MM.1S (cell line): ENCODE data around the gene FRS3.

Experiments used
- DNase-seq: peaks from one replicate; pipeline ENCODE4 v3.0.0-alpha.2; 2015
- H2AFZ ChIP-seq: fragments of 300-600 bp; sonication (generic); 2 replicates; pipeline ENCODE4 v1.6.0; 2016; ENCODE audit warnings: antibody characterized with exemption, low read length
- H3F3A ChIP-seq: fragments of 300-600 bp; sonication (generic); 2 replicates; pipeline ENCODE4 v1.6.1; 2016; ENCODE audit warnings: mild to moderate bottlenecking, antibody characterized with exemption, low read length, moderate library complexity, mixed read lengths; ENCODE audit not compliant: insufficient read depth
- H3K27ac ChIP-seq: fragments of 300-600 bp; sonication (generic); 2 replicates; pipeline ENCODE4 v1.5.1; 2016; ENCODE audit warnings: mild to moderate bottlenecking, low read length
- H3K27me3 ChIP-seq: fragments of 300-600 bp; sonication (generic); replicated peaks from 2 replicates; pipeline ENCODE4 v1.6.0; 2016; ENCODE audit warnings: low read length; ENCODE audit not compliant: insufficient read depth
- H3K36me3 ChIP-seq: fragments of 300-600 bp; sonication (generic); replicated peaks from 2 replicates; pipeline ENCODE4 v1.6.1; 2016; ENCODE audit warnings: mild to moderate bottlenecking, low read length, mixed read lengths; ENCODE audit not compliant: insufficient read depth
- H3K4me1 ChIP-seq: fragments of 300-600 bp; sonication (generic); 2 replicates; pipeline ENCODE4 v1.6.1; 2016; ENCODE audit warnings: low read length, mixed read lengths
- H3K4me2 ChIP-seq: fragments of 300-600 bp; sonication (generic); 2 replicates; pipeline ENCODE4 v1.6.0; 2016; ENCODE audit warnings: low read depth, low read length
- H3K4me3 ChIP-seq: fragments of 300-600 bp; sonication (generic); 2 replicates; pipeline ENCODE4 v1.5.1; 2016; ENCODE audit warnings: low read length, mixed read lengths
- H3K79me2 ChIP-seq: fragments of 300-600 bp; sonication (generic); 2 replicates; pipeline ENCODE4 v1.6.1; 2016; ENCODE audit warnings: mixed run types, low read length, mixed read lengths
- H3K9ac ChIP-seq: fragments of 300-600 bp; sonication (generic); 2 replicates; pipeline ENCODE4 v1.6.1; 2016; ENCODE audit warnings: low read length, mixed read lengths
- H3K9me2 ChIP-seq: fragments of 300-600 bp; sonication (generic); replicated peaks from 2 replicates; pipeline ENCODE4 v1.6.1; 2016; ENCODE audit warnings: mild to moderate bottlenecking, low read length, mixed read lengths; ENCODE audit not compliant: insufficient read depth
- H3K9me3 ChIP-seq: fragments of 300-600 bp; sonication (generic); replicated peaks from 2 replicates; pipeline ENCODE4 v1.6.1; 2016; ENCODE audit warnings: mild to moderate bottlenecking, low read length, mixed read lengths; ENCODE audit not compliant: insufficient read depth
- H4K20me1 ChIP-seq: fragments of 300-600 bp; sonication (generic); 2 replicates; pipeline ENCODE4 v1.6.1; 2016; ENCODE audit warnings: mild to moderate bottlenecking, low read length, moderate library complexity, mixed read lengths; ENCODE audit not compliant: insufficient read depth
- EZH2 ChIP-seq: fragments of 300-600 bp; sonication (generic); optimal IDR thresholded peaks from 2 replicates; pipeline ENCODE3; 2017; ENCODE audit warnings: low read depth, mild to moderate bottlenecking, antibody characterized with exemption, low read length, mixed read lengths
- EZH2phosphoT487 ChIP-seq: fragments of 300-600 bp; sonication (generic); IDR thresholded peaks from 2 replicates; pipeline ENCODE4 v1.6.1; 2018; ENCODE audit warnings: antibody characterized with exemption, low read length
- TF ChIP-seq, protein P1 (sequence below): fragments of 300-600 bp; sonication (generic); IDR thresholded peaks from 2 replicates; pipeline ENCODE4 v1.5.1; 2016; ENCODE audit warnings: antibody characterized with exemption, low read length, mixed read lengths

The FRS3 gene

DNA sequence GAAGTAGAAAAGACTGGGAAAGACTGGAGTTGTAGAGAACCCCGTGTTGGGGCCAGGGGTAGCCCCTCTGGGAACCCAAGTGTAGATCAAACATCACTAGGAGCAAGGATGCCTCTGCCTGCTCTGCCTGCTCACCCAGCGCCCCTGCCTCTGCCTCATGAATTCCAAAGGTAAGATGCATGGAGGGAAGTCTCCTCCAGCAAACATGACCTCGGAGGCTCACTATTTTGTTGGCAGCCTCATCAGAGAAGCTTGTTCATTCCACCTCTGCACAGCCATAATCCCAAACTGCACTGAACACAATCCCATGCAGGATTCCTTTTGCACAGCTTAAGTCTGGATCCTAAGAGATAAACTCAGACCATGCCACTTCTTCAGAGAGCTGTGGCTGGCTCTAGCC lies 4.9 kb downstream of the FRS3 start:
- Histone ChIP-seq H4K20me1 (no peaks in the 10 kb centered on the region), H3K4me2 (no peak overlapping the region), H3K79me2 (no peaks in the 10 kb centered on the region), H3K27me3 (no peaks in the 10 kb centered on the region), H3K9ac (no peak overlapping the region), H3K9me2 (no peaks in the 10 kb centered on the region), H3K4me1 (peaks cover 5% of the 10 kb centered on the region; the same call in 1 of the 2 replicates), H3K27ac (no peak overlapping the region), H3K36me3 (no peaks in the 10 kb centered on the region), H3K9me3 (no peaks in the 10 kb centered on the region), H2AFZ (no peak overlapping the region), H3K4me3 (no peak overlapping the region), H3F3A (no peaks in the 10 kb centered on the region)
- TF ChIP-seq, protein P1, sequence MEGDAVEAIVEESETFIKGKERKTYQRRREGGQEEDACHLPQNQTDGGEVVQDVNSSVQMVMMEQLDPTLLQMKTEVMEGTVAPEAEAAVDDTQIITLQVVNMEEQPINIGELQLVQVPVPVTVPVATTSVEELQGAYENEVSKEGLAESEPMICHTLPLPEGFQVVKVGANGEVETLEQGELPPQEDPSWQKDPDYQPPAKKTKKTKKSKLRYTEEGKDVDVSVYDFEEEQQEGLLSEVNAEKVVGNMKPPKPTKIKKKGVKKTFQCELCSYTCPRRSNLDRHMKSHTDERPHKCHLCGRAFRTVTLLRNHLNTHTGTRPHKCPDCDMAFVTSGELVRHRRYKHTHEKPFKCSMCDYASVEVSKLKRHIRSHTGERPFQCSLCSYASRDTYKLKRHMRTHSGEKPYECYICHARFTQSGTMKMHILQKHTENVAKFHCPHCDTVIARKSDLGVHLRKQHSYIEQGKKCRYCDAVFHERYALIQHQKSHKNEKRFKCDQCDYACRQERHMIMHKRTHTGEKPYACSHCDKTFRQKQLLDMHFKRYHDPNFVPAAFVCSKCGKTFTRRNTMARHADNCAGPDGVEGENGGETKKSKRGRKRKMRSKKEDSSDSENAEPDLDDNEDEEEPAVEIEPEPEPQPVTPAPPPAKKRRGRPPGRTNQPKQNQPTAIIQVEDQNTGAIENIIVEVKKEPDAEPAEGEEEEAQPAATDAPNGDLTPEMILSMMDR, result no peak
- no peak for TF ChIP-seq EZH2
- DNase-seq, result no peak

DNA sequence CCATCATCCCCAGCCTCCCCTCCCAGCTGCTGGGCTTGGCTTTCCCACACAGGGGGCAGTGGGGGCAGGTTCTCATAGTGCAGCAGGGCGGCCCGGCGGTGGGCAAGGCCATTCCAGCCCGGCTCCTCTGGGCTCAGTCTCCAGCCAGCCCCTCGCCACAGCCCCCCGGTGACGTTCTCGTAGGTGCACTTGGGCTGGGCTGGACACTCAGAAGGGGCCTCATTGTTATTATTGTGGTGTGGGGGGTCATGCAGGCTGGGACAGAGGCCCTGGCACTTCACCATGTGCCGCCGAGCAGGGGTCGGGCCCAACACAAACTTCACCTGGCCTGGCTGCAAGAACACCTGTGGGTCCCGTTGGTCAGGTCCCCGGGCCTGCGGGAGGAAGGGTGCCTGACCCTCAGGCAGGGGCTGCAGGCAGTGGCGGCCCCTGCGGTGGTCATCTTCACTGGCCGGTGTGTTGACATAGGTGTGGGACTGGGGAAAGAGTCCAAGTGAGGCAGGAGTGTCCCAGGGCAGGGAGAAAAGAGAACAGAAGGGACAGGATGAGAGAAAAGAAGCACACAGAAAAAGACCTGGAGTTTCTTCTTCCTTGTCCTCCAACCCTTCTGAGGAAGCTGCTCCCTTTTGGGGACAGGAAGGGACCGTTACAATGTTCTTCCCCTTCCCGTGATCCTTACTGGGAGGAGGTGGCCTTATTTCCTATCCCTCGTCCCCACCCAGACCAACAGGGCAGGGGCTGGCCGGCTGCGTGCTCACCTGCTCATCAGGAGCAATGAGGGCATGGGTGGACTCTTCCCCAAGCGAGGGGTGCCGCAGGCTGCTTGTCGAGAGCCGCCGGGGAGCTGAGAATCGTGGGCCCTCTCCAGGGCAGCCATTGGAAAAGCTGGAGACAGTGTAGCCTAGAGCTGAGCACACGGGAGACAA lies 8.4 kb downstream of the FRS3 start:
- Histone ChIP-seq H3K27me3 (no peaks in the 10 kb centered on the region), H3K4me1 (peaks cover 14% of the 10 kb centered on the region), H3K4me2 (no peak overlapping the region), H3K36me3 (no peaks in the 10 kb centered on the region), H3F3A (no peaks in the 10 kb centered on the region), H3K9me2 (no peaks in the 10 kb centered on the region), H3K4me3 (no peak overlapping the region), H4K20me1 (no peaks in the 10 kb centered on the region), H3K27ac (no peak overlapping the region), H3K79me2 (no peaks in the 10 kb centered on the region), H2AFZ (no peak overlapping the region), H3K9me3 (no peaks in the 10 kb centered on the region), H3K9ac (no peak overlapping the region)
- DNase-seq, result no peak
- TF ChIP-seq, protein P1, result no peak
- TF ChIP-seq EZH2, result no peak
- TF ChIP-seq EZH2phosphoT487, result no peak

DNA sequence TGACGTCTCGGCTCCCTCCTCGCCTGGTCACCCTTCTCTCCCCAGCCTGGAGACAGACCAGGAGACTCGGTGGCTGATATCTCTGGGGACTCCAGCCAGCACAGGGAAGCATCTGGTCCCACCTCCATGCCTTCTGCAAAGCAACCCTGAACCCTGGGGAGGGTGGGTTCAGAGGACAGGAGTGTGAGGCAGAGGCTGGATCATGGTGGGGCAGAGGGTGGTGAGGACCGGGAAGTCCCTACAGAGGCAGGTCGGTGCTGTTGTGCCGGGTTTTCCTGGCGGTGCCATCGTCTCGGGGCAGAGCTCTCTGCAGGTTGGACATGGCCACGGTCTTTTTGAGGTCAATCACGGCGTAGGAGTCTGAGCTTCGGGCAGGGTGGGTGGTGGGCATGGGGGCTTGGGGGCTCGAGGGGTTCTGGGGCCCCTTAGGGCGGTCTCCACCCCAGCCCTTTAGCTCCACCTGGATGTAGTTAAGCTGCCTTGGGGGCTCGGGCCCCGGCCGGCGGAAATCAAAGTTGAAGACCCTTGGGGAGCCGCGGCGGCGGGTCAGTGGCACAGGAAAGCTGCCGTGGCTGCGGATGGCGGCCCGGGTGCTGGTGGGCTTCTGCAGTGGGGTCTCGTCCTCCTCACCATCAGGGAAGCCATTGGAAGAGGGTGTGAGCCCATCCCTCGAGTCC lies 9.2 kb downstream of the FRS3 start:
- no peak for DNase-seq
- no peaks in the 10 kb centered on the region for H3K9me2 ChIP-seq
- H2AFZ ChIP-seq, result no peak overlapping the region
- no peak overlapping the region for H3K9ac ChIP-seq
- no peaks in the 10 kb centered on the region for H3F3A ChIP-seq
- no peak overlapping the region for H3K27ac ChIP-seq
- no peaks in the 10 kb centered on the region for H3K9me3 ChIP-seq
- H3K4me1 ChIP-seq, result peaks cover 14% of the 10 kb centered on the region
- no peaks in the 10 kb centered on the region for H4K20me1 ChIP-seq
- no peak overlapping the region for H3K4me2 ChIP-seq
- H3K4me3 ChIP-seq, result no peak overlapping the region
- H3K27me3 ChIP-seq, result no peaks in the 10 kb centered on the region
- H3K79me2 ChIP-seq, result no peaks in the 10 kb centered on the region
- no peak for TF ChIP-seq EZH2
- TF ChIP-seq EZH2phosphoT487, result no peak
- TF ChIP-seq, protein P1, result no peak
- H3K36me3 ChIP-seq, result no peaks in the 10 kb centered on the region
